Measurements from ENCODE around the gene MFAP4. TPM values are rescaled to one million over a fixed set of nuclear protein-coding genes. Genes with fewer than 3 reads are reported as not detected.

MFAP4 gene
- total RNA-seq, 1 experiment from 2014 or later = 0.15 TPM

- H3K27ac ChIP-seq (ENCODE audit: low read length) = peak within 1 kb of the TSS; percentile 72
- peak within 1 kb of the TSS; percentile 82 for H3K9ac ChIP-seq (ENCODE audit: low read length)
- peak within 1 kb of the TSS; percentile 95 for H2AFZ ChIP-seq (ENCODE audit: low read length)
- H4K20me1 ChIP-seq (ENCODE audit: insufficient read depth, low read depth, low read length) = no peaks in the 10 kb centered on the region
- H3K4me1 ChIP-seq (ENCODE audit: low read length) = peaks cover 18% of the 10 kb centered on the region
- no peak for DNase-seq
- H3K9me3 ChIP-seq (ENCODE audit: low read length) = no peaks in the 10 kb centered on the region
- no peaks in the 10 kb centered on the region for H3K27me3 ChIP-seq (ENCODE audit: low read length)
- H3K4me2 ChIP-seq (ENCODE audit: low read depth, low read length, poor library complexity, severe bottlenecking) = peak within 1 kb of the TSS; percentile 84
- H3K9me2 ChIP-seq (replicated peaks; ENCODE audit: insufficient read depth, low read length) = no peaks in the 10 kb centered on the region
- H3K4me3 ChIP-seq (ENCODE audit: low read length) = peak within 1 kb of the TSS; percentile 69
- 0 out of 2 replicates have a peak, but pooled peaks cover 3% of the 10 kb centered on the region for H3K36me3 ChIP-seq (ENCODE audit: insufficient read depth, low read length)
- peaks cover 20% of the 10 kb centered on the region for H3K79me2 ChIP-seq (ENCODE audit: low read length)
Measured at GRCh38 chr17:19378416-19379360, 8.3 kb downstream of the MFAP4 start, which contains the start of gene MAPK7. TSS of gene MAPK7 (plus strand) at chr17:19378498. CDS start at chr17:19378901, 403 bp downstream.

GRCh38 chr17:19377602-19378415 lies 9.2 kb downstream of the MFAP4 start:
- Histone ChIP-seq H3K9me3 (ENCODE audit: low read length) (no peaks in the 10 kb centered on the region), H2AFZ (ENCODE audit: low read length) (peak overlapping the region; percentile 84), H3K9ac (ENCODE audit: low read length) (peak overlapping the region; percentile 82), H3K4me2 (ENCODE audit: low read depth, low read length, poor library complexity, severe bottlenecking) (peak overlapping the region; percentile 84), H3K27me3 (ENCODE audit: low read length) (no peaks in the 10 kb centered on the region), H3K27ac (ENCODE audit: low read length) (peak overlapping the region; percentile 72), H3K4me3 (ENCODE audit: low read length) (peak overlapping the region; percentile 69), H3K79me2 (ENCODE audit: low read length) (peaks cover 20% of the 10 kb centered on the region), H3K36me3 (ENCODE audit: insufficient read depth, low read length) (0 out of 2 replicates have a peak, but pooled peaks cover 3% of the 10 kb centered on the region), H3K9me2 (replicated peaks; ENCODE audit: insufficient read depth, low read length) (no peaks in the 10 kb centered on the region), H4K20me1 (ENCODE audit: insufficient read depth, low read depth, low read length) (no peaks in the 10 kb centered on the region), H3K4me1 (ENCODE audit: low read length) (peaks cover 18% of the 10 kb centered on the region)
- peak; percentile 99 for DNase-seq

- peaks cover 20% of the 10 kb centered on the region for H3K79me2 ChIP-seq (ENCODE audit: low read length)
- no peaks in the 10 kb centered on the region for H3K27me3 ChIP-seq (ENCODE audit: low read length)
- peak; percentile 53 for DNase-seq
- 0 out of 2 replicates have a peak, but pooled peaks cover 3% of the 10 kb centered on the region for H3K36me3 ChIP-seq (ENCODE audit: insufficient read depth, low read length)
- H3K9ac ChIP-seq (ENCODE audit: low read length) = peak overlapping the region; percentile 79
- H3K4me3 ChIP-seq (ENCODE audit: low read length) = peak overlapping the region; percentile 69
- H3K4me2 ChIP-seq (ENCODE audit: low read depth, low read length, poor library complexity, severe bottlenecking) = peak overlapping the region; percentile 84
- peak overlapping the region; percentile 72 for H3K27ac ChIP-seq (ENCODE audit: low read length)
- peaks cover 18% of the 10 kb centered on the region for H3K4me1 ChIP-seq (ENCODE audit: low read length)
- no peaks in the 10 kb centered on the region for H3K9me3 ChIP-seq (ENCODE audit: low read length)
- no peaks in the 10 kb centered on the region for H3K9me2 ChIP-seq (replicated peaks; ENCODE audit: insufficient read depth, low read length)
- no peaks in the 10 kb centered on the region; the same call in 1 of the 2 replicates for H4K20me1 ChIP-seq (ENCODE audit: insufficient read depth, low read depth, low read length)
- no peak overlapping the region for H2AFZ ChIP-seq (ENCODE audit: low read length)
Measured at GRCh38 chr17:19376811-19377210, 10.2 kb downstream of the MFAP4 start.

- no peak for DNase-seq
- Histone ChIP-seq H3K9ac (ENCODE audit: low read length) (no peak overlapping the region), H3K4me3 (ENCODE audit: low read length) (no peak overlapping the region), H3K9me3 (ENCODE audit: low read length) (no peaks in the 10 kb centered on the region), H3K36me3 (ENCODE audit: insufficient read depth, low read length) (0 out of 2 replicates have a peak, but pooled peaks cover 3% of the 10 kb centered on the region), H3K4me1 (ENCODE audit: low read length) (peaks cover 18% of the 10 kb centered on the region), H3K9me2 (replicated peaks; ENCODE audit: insufficient read depth, low read length) (no peaks in the 10 kb centered on the region), H3K4me2 (ENCODE audit: low read depth, low read length, poor library complexity, severe bottlenecking) (peak overlapping the region; percentile 0), H3K27ac (ENCODE audit: low read length) (no peak overlapping the region), H3K79me2 (ENCODE audit: low read length) (peaks cover 20% of the 10 kb centered on the region), H3K27me3 (ENCODE audit: low read length) (no peaks in the 10 kb centered on the region), H2AFZ (ENCODE audit: low read length) (no peak overlapping the region), H4K20me1 (ENCODE audit: insufficient read depth, low read depth, low read length) (no peaks in the 10 kb centered on the region; the same call in 1 of the 2 replicates)
Measured at GRCh38 chr17:19375732-19376131, 11.3 kb downstream of the MFAP4 start.

- H3K27me3 ChIP-seq (ENCODE audit: low read length) = no peaks in the 10 kb centered on the region
- no peak for DNase-seq
- H2AFZ ChIP-seq (ENCODE audit: low read length) = no peak overlapping the region
- no peaks in the 10 kb centered on the region for H3K9me2 ChIP-seq (replicated peaks; ENCODE audit: insufficient read depth, low read length)
- no peak overlapping the region for H3K4me3 ChIP-seq (ENCODE audit: low read length)
- no peak overlapping the region for H3K9ac ChIP-seq (ENCODE audit: low read length)
- peaks cover 14% of the 10 kb centered on the region for H3K4me1 ChIP-seq (ENCODE audit: low read length)
- H3K4me2 ChIP-seq (ENCODE audit: low read depth, low read length, poor library complexity, severe bottlenecking) = no peak overlapping the region
- H3K36me3 ChIP-seq (ENCODE audit: insufficient read depth, low read length) = no peaks in the 10 kb centered on the region
- H4K20me1 ChIP-seq (ENCODE audit: insufficient read depth, low read depth, low read length) = no peaks in the 10 kb centered on the region; the same call in 1 of the 2 replicates
- H3K9me3 ChIP-seq (ENCODE audit: low read length) = no peaks in the 10 kb centered on the region
- peaks cover 10% of the 10 kb centered on the region for H3K79me2 ChIP-seq (ENCODE audit: low read length)
- no peak overlapping the region for H3K27ac ChIP-seq (ENCODE audit: low read length)
Measured at GRCh38 chr17:19374136-19374535, 12.9 kb downstream of the MFAP4 start.

GRCh38 chr17:19372866-19373504 lies 14.0 kb downstream of the MFAP4 start:
- Histone ChIP-seq H3K9ac (ENCODE audit: low read length) (no peak overlapping the region), H3K36me3 (ENCODE audit: insufficient read depth, low read length) (no peaks in the 10 kb centered on the region), H3K4me3 (ENCODE audit: low read length) (no peak overlapping the region), H3K27me3 (ENCODE audit: low read length) (no peaks in the 10 kb centered on the region), H3K9me3 (ENCODE audit: low read length) (no peaks in the 10 kb centered on the region), H2AFZ (ENCODE audit: low read length) (no peak overlapping the region), H3K27ac (ENCODE audit: low read length) (no peak overlapping the region), H3K79me2 (ENCODE audit: low read length) (peaks cover 4% of the 10 kb centered on the region; the same call in 1 of the 2 replicates), H3K4me2 (ENCODE audit: low read depth, low read length, poor library complexity, severe bottlenecking) (no peak overlapping the region), H3K9me2 (replicated peaks; ENCODE audit: insufficient read depth, low read length) (no peaks in the 10 kb centered on the region), H4K20me1 (ENCODE audit: insufficient read depth, low read depth, low read length) (no peaks in the 10 kb centered on the region; the same call in 1 of the 2 replicates), H3K4me1 (ENCODE audit: low read length) (peaks cover 9% of the 10 kb centered on the region)
- peak; percentile 64 for DNase-seq

GRCh38 chr17:19372439-19372838 lies 14.6 kb downstream of the MFAP4 start:
- H3K4me3 ChIP-seq (ENCODE audit: low read length) = no peak overlapping the region
- no peaks in the 10 kb centered on the region for H3K36me3 ChIP-seq (ENCODE audit: insufficient read depth, low read length)
- no peaks in the 10 kb centered on the region for H3K9me2 ChIP-seq (replicated peaks; ENCODE audit: insufficient read depth, low read length)
- H3K4me2 ChIP-seq (ENCODE audit: low read depth, low read length, poor library complexity, severe bottlenecking) = no peak overlapping the region
- no peak overlapping the region for H3K27ac ChIP-seq (ENCODE audit: low read length)
- H2AFZ ChIP-seq (ENCODE audit: low read length) = no peak overlapping the region
- H3K4me1 ChIP-seq (ENCODE audit: low read length) = peaks cover 9% of the 10 kb centered on the region
- no peaks in the 10 kb centered on the region for H3K27me3 ChIP-seq (ENCODE audit: low read length)
- H4K20me1 ChIP-seq (ENCODE audit: insufficient read depth, low read depth, low read length) = no peaks in the 10 kb centered on the region; the same call in 1 of the 2 replicates
- H3K79me2 ChIP-seq (ENCODE audit: low read length) = peaks cover 4% of the 10 kb centered on the region; the same call in 1 of the 2 replicates
- no peak overlapping the region for H3K9ac ChIP-seq (ENCODE audit: low read length)
- DNase-seq = no peak
- H3K9me3 ChIP-seq (ENCODE audit: low read length) = no peaks in the 10 kb centered on the region
